ENCODE data around the gene OR5AR1.
"Not testable (repeated sequence)": the region's sequence is repeated elsewhere in the genome, so short reads cannot be mapped to it uniquely, and the experiment has no call there.

The OR5AR1 gene

GRCh38 chr11:56670984-56671383 lies 7.5 kb downstream of the OR5AR1 start (continued):
- TF ChIP-seq ZNF488 (tag by site-specific recombination; IDR thresholded peaks at IDR 0.05), result no peak
- no peak for TF ChIP-seq KLF7 (tag by site-specific recombination; IDR thresholded peaks at IDR 0.05; ENCODE audit: borderline replicate concordance)

GRCh38 chr11:56688554-56689100 lies 25.1 kb downstream of the OR5AR1 start:
- Histone ChIP-seq H3K36me3 (ENCODE audit: control insufficient read depth in 2 of 2, insufficient read depth in 1 of 2, low read length in 2 of 2) (no peaks in the 10 kb centered on the region), H3K27ac (ENCODE audit: extremely low read depth, low read depth, low read length) (no peak overlapping the region), H3K4me3 (ENCODE audit: low read depth, low read length) (no peak overlapping the region), H3K9me3 (ENCODE audit: control insufficient read depth, insufficient read depth, low read depth, low read length) (no peaks in the 10 kb centered on the region), H3K4me1 (ENCODE audit: control insufficient read depth, insufficient read depth, low read length) (no peaks in the 10 kb centered on the region)
- ChIA-PET CTCF (no interaction called here), POLR2A (no interaction called here)
- TF ChIP-seq GLI2 (tag by site-specific recombination; IDR thresholded peaks at IDR 0.05; ENCODE audit: borderline replicate concordance, low read depth), result no peak
- TF ChIP-seq SCRT2 (tag by site-specific recombination; IDR thresholded peaks at IDR 0.05), result no peak
- TF ChIP-seq ZNF660 (tag by site-specific recombination; IDR thresholded peaks at IDR 0.05), result no peak
- TF ChIP-seq HOXA7 (CRISPR knock-in tag; IDR thresholded peaks at IDR 0.05; ENCODE audit: borderline replicate concordance), result no peak
- TF ChIP-seq ZEB2 (tag by site-specific recombination; IDR thresholded peaks at IDR 0.05), result no peak
- no peak for TF ChIP-seq PRDM10 (tag by site-specific recombination; IDR thresholded peaks at IDR 0.05)
- TF ChIP-seq ZNF248 (tag by site-specific recombination; IDR thresholded peaks at IDR 0.05), result no peak
- no peak for TF ChIP-seq ZSCAN30 (tag by site-specific recombination; IDR thresholded peaks at IDR 0.05)
- no peak for TF ChIP-seq ZFP3 (tag by site-specific recombination; IDR thresholded peaks at IDR 0.05; ENCODE audit: low read depth)
- no peak for TF ChIP-seq ZNF211 (tag by site-specific recombination; IDR thresholded peaks at IDR 0.05; ENCODE audit: low read depth)
- TF ChIP-seq HIC1 (tag by site-specific recombination; IDR thresholded peaks at IDR 0.05), result no peak
- TF ChIP-seq ZNF404 (tag by site-specific recombination; IDR thresholded peaks at IDR 0.05), result no peak
- no peak for TF ChIP-seq ZNF768 (tag by site-specific recombination; IDR thresholded peaks at IDR 0.05)
- TF ChIP-seq ZNF366 (tag by site-specific recombination; conservative IDR thresholded peaks at IDR 0.05), result no peak
- TF ChIP-seq ZNF571 (tag by site-specific recombination; IDR thresholded peaks at IDR 0.05), result no peak

GRCh38 chr11:56691179-56691578 lies 27.7 kb downstream of the OR5AR1 start:
- POLR2A ChIA-PET; H3K36me3 ChIP-seq (ENCODE audit: control insufficient read depth in 2 of 2, insufficient read depth in 1 of 2, low read length in 2 of 2); H3K27ac ChIP-seq (ENCODE audit: extremely low read depth, low read depth, low read length); CTCF ChIA-PET; H3K4me1 ChIP-seq (ENCODE audit: control insufficient read depth, insufficient read depth, low read length); H3K9me3 ChIP-seq (ENCODE audit: control insufficient read depth, insufficient read depth, low read depth, low read length); H3K4me3 ChIP-seq (ENCODE audit: low read depth, low read length): not testable (repeated sequence)

Data from HEK293 (cell line).